ENCODE data around the gene ADCY5.

DNA sequence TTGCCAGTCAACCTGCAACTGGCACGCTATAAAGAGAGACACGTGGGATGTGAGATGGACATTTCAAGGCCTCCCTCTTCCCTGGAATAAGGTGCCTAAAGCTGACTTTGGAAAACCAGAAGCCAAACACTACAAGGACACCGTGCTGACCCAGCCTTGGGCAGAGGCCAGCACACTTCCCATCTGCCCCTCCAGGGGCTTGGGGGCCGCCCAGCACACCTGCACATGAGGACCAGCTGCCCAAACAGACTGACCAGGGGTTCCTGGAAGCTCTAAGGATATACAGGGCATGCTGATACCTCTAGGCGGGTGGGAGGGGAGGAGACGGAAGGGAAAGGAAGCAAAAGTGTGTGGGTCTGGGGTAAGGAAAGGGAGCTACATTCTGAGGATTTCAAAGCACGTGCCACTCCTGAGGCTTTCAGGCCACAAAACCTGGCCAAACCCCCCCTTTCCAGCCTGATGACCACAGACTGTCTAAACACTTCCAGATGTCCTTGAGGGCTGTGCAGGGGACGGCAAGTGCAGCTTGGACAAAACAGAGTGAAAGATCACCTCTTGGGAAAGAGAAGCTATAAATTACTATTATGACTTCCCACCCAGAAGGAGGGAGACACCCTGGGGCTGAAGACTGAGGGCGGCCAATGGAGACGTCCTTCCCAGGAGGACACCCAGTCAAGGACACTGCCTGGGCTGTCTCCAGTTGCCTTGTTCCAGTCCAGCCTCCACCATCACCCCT lies 57.9 kb downstream of the ADCY5 start:
- TF ChIP-seq, protein P1, sequence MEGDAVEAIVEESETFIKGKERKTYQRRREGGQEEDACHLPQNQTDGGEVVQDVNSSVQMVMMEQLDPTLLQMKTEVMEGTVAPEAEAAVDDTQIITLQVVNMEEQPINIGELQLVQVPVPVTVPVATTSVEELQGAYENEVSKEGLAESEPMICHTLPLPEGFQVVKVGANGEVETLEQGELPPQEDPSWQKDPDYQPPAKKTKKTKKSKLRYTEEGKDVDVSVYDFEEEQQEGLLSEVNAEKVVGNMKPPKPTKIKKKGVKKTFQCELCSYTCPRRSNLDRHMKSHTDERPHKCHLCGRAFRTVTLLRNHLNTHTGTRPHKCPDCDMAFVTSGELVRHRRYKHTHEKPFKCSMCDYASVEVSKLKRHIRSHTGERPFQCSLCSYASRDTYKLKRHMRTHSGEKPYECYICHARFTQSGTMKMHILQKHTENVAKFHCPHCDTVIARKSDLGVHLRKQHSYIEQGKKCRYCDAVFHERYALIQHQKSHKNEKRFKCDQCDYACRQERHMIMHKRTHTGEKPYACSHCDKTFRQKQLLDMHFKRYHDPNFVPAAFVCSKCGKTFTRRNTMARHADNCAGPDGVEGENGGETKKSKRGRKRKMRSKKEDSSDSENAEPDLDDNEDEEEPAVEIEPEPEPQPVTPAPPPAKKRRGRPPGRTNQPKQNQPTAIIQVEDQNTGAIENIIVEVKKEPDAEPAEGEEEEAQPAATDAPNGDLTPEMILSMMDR (IDR thresholded peaks at IDR 0.05): no peak
- TF ChIP-seq POLR2A (IDR thresholded peaks at IDR 0.05): no peak
- TF ChIP-seq EP300 (IDR thresholded peaks at IDR 0.05): no peak
